Sigmoid colon (tissue), 7 donors: Measurements from ENCODE around the gene P3H2. TPM values are rescaled to one million over a fixed set of nuclear protein-coding genes. Genes with fewer than 3 reads are reported as not detected.

Source experiments
- DNase-seq: peaks from one replicate; pipeline ENCODE4 v3.0.0-alpha.2; 2019
- H3K27ac ChIP-seq, 4 donors: fragments of 200-600 bp; sonication (generic); one replicate each; pipeline ENCODE4 v1.5.1; 2016 to 2019; ENCODE audit warnings: mild to moderate bottlenecking in 1 of 4
- H3K27me3 ChIP-seq, 3 donors: fragments of 200-600 bp; sonication (generic); one replicate each; pipeline ENCODE4 v1.5.1; 2019; ENCODE audit warnings: mild to moderate bottlenecking in 1 of 3
- H3K36me3 ChIP-seq, 4 donors: fragments of 200-600 bp; sonication (generic); one replicate each; pipeline ENCODE4 v1.5.1; 2016 to 2019
- H3K4me1 ChIP-seq, 4 donors: fragments of 200-600 bp; sonication (generic); one replicate each; pipeline ENCODE4 v1.5.1; 2017 to 2019
- H3K4me3 ChIP-seq, 4 donors: fragments of 200-600 bp; sonication (generic); one replicate each; pipeline ENCODE4 v1.5.1; 2017 to 2019; ENCODE audit warnings: mild to moderate bottlenecking in 2 of 4, moderate library complexity in 1 of 4
- H3K9me3 ChIP-seq, 4 donors: fragments of 200-600 bp in 3 of 4; sonication (generic) in 3 of 4; one replicate each; pipeline versions ENCODE4 v1.5.1 to v1.6.1; 2013 to 2019
- CTCF ChIP-seq, 4 experiments: fragments of 450-650 bp in 3 of 4; fragments of 200-600 bp in 1 of 4; IDR thresholded peaks; one replicate each; pipeline ENCODE4 v1.5.1; 2016 to 2019; ENCODE audit warnings: antibody characterized with exemption in 4 of 4, mild to moderate bottlenecking in 3 of 4, moderate library complexity in 2 of 4
- EP300 ChIP-seq, 4 donors: sonication (generic); formaldehyde crosslinking; IDR thresholded peaks; one replicate each; pipeline ENCODE4 v1.6.1; 2017; ENCODE audit warnings: antibody characterized with exemption in 4 of 4
- POLR2A ChIP-seq, 2 donors: fragments of 450-650 bp; IDR thresholded peaks; one replicate each; pipeline ENCODE4 v1.6.1; 2016; ENCODE audit warnings: antibody characterized with exemption in 2 of 2, mild to moderate bottlenecking in 2 of 2, moderate library complexity in 2 of 2
- POLR2AphosphoS5 ChIP-seq, 4 donors: sonication (generic); formaldehyde crosslinking; IDR thresholded peaks; one replicate each; pipeline ENCODE4 v1.6.1; 2017; ENCODE audit warnings: antibody characterized with exemption in 4 of 4
- WGBS, 2 donors: extraction: QIAGEN DNeasy Blood & Tissue Kit; methylation state at CpG; one replicate each; pipeline ENCODE4 v1.1.7; 2013; 5-methylcytosine and 5-hydroxymethylcytosine counted together
- intact Hi-C: fragments of 100-400 bp; cut with DNase I; formaldehyde crosslinking; loops from one replicate; pipeline ENCODE4 v1.15.1; 2023
- polyA plus RNA-seq, 3 donors: library from polyadenylated mRNA; stranded (reverse); fragments of 200-250 nt; gene quantifications; one replicate each; pipeline ENCODE4 v1.2.3, GENCODE V29; 2013
- small RNA-seq, 3 donors: library from RNA; depleted of rRNA; stranded (forward); fragments of <200 nt; gene quantifications; one replicate each; pipeline ENCODE3, GENCODE V24; 2016
- total RNA-seq, 4 donors: library from RNA; depleted of rRNA; stranded (reverse); fragments of >200 nt; gene quantifications; one replicate each; pipeline ENCODE4 v1.1.0, GENCODE V29; 2016
- donor health status: healthy with polysubstance abuse.
- donor health status: Bipolar disorder and iron deficiency.
- donor health status: healthy.

Gene P3H2
- total and polyA plus RNA-seq, 7 donors = 1.8 to 41.7 (median 29.6) TPM

- no peaks in the 10 kb centered on the region for H3K36me3 ChIP-seq
- intact Hi-C loops = no loop called here
- H3K4me1 ChIP-seq = no peaks in the 10 kb centered on the region
- DNase-seq = no peak
- no peaks in the 10 kb centered on the region for H3K9me3 ChIP-seq
- H3K27ac ChIP-seq = no peak overlapping the region
- no peak for TF ChIP-seq CTCF (IDR thresholded peaks at IDR 0.05)
- no peak for TF ChIP-seq EP300 (IDR thresholded peaks at IDR 0.05)
- no peak for TF ChIP-seq POLR2A (IDR thresholded peaks at IDR 0.05)
- TF ChIP-seq POLR2AphosphoS5 (IDR thresholded peaks at IDR 0.05) = no peak
- H3K4me3 ChIP-seq = no peak overlapping the region
- H3K27me3 ChIP-seq = no peaks in the 10 kb centered on the region
These were observed 212.1 kb downstream of the P3H2 start for GRCh38 chr3:189908646-189909045.

GRCh38 chr3:189907803-189908202, 212.9 kb downstream of the P3H2 start:
- H3K9me3 ChIP-seq = no peaks in the 10 kb centered on the region
- no peak for TF ChIP-seq EP300 (IDR thresholded peaks at IDR 0.05)
- TF ChIP-seq CTCF (IDR thresholded peaks at IDR 0.05) = no peak
- TF ChIP-seq POLR2A (IDR thresholded peaks at IDR 0.05) = no peak
- TF ChIP-seq POLR2AphosphoS5 (IDR thresholded peaks at IDR 0.05) = no peak
- no peak overlapping the region for H3K4me3 ChIP-seq
- H3K27ac ChIP-seq = no peak overlapping the region
- no peaks in the 10 kb centered on the region for H3K36me3 ChIP-seq
- no peaks in the 10 kb centered on the region for H3K4me1 ChIP-seq
- WGBS, 2 donors = 91 to 93% methylated on average over 6 of the region's 6 CpGs
- intact Hi-C loops = no loop called here
- H3K27me3 ChIP-seq = no peaks in the 10 kb centered on the region
- no peak for DNase-seq

Small RNA genes within 50 kb of the gene (small RNA-seq; reads per million reads assigned to genes)
- gene RNU6-1109P = 0 reads per million in 3 donors

Other genes starting within 250 kb of the P3H2 start
- under 1 TPM; 0.27 to 0.49 (median 0.32) TPM for gene CLDN1, start 201.5 kb upstream of the P3H2 start, total RNA-seq
- 1 to 10 TPM in 1 of 3 donors, under 1 TPM in 2; 0.46 to 3.8 (median 0.60) TPM for gene CLDN1, start 201.5 kb upstream of the P3H2 start, polyA plus RNA-seq